ENCODE results near the gene UROS.

UROS gene

DNA sequence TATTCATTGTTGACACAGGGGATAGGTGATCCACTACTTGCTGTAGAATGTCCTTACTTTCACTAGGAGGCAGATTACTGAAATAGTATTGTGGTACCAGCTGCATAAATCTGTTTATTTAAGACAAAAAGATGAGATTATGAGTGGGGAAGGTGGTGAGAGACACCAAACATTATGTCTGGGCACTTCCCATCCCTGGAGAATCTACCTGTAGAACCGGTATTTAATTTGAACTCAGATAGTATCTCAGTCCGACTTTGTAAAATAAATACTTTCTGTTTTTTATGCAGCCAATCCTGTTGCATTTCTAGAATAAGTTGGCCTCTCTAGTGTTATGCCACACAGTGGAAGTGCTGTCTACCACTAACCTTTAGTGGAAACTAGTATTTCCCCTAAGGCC is 13.7 kb upstream of the UROS start:
- DNase-seq (ENCODE audit: low spot score) = no peak

DNA sequence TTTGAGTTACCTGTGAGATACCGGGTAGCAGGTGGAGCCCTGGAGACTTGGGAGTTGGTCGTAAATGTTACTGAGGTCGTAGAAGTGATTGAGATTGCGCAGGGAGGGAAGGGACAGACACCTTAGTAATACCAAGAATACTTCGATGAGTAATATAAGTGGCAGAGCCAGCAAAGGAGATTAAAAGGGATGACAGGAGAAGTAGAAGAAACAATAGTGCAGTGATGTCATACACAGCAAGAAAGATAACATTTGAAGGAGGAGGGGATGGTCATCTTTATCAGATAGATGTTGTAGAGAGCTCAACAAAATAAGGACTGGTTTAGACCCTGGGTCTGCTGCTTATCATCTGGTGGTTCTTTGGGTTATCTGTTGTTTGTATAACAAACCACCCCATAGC is 5.3 kb upstream of the UROS start:
- DNase-seq (ENCODE audit: low spot score) = no peak

DNA sequence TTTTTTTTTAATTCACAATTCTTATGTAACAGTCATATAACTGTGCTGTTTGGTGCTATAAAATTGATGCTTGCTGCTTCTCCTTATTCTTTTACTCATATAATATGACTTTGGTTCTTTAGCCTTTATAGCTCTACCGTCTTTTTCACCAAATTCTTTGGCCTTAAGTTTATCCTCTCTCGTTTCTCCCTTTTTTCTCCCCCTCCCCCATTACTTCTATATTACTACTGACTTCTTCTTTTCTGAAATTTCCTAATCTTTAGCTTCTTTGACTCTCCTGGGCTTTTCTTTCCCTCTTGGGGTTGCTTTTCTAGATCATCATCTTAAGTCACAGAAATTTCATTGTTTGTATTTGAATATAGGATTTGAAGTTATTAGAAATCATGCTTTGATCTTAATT is 4.1 kb upstream of the UROS start:
- DNase-seq (ENCODE audit: low spot score) = no peak

DNA sequence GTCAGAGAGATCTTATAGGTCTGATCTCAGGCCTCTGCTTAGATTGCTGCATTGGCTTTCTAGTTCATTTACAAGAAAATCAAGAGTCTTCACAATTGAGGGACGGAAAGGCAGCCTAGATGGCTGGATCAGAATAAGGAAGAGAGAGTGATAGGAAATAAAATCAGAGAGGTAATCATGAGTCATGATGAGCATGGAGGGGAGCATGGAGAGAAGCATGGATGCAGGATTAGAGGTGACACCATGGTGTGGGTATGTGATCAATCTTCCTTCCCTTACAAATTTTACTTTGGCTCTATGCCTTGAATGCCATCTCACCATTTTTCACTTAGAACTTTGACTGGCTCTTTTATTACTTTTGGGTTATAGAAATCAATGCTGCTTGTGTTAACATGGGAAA is 1.7 kb upstream of the UROS start:
- DNase-seq (ENCODE audit: low spot score) = no peak

DNA sequence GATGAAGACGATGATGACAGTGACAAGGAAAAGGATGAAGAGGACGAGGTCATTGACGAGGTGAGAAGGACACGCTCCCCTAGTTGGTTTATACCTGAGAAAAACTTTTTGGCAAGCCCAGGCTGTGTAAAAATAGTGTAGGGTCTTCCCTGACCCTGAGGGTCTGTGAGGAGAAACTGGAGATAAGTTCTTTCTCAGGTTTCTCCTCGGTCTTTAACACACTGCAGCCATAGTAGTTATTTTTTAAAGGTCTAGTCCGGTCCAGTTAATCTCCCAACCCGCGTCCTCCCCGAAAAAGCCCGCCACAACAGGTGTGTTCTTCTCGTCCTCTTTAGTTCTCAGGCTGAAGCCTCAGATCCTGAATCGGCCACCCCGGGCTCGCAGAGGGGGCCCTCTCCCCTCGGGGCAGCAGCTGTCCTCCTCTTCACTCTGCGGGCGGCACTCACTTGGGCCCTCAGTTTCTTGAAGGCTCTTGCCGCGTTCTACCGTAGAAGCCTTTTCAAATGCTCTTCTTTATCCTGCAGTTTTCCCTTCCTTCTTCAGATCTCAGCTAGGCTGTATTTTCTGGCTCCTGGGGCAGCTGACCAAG is 699 bp upstream of the UROS start:
- DNase-seq (ENCODE audit: low spot score) = no peak

DNA sequence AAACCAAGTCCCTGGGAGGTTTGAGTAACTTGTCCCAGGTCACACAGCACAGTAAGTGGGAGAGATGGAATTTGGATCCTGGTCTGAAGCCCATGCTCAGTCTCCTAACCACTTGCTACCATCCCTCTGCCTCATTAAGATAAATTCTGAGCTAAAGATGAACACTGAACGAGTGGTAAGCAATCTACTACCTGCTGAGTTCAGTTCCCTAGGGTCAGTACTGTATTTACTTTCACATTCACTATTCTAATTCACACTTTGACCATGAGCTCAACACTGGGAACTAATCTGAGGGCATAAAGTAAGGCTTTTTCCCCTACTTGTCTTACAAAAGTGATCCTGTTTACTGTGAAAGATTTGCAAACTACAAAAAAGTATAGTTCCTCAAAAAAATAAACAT is 2.4 kb downstream of the UROS start:
- no peak for DNase-seq (ENCODE audit: low spot score)

DNA sequence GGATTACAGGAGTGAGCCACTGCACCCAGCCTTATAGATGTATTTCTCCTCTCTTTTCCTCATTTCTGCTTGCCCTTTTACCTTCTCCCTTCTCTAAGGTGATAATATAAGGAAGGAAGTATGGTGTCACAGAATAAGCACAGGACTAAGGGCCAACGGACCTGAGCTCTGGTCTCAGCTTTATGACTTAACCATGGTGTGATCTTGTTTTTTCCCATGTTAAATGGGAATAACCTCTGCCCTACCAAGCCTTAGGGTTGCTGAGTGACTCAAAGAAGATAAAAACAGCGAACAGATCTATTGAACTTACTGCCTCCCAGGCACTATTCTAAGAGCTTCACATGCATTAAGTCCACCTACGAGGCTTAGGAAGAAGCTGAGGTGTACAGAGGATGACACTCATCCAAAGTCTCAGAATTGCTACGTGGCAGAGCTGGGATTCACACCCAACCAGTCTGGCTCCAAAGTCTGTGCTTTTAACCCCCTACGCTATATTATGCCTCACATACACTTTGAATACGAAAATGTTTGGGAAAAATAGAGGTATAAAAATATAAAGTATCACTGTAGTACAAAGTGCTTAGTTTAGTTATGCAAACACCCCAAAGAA is 5.6 kb downstream of the UROS start:
- DNase-seq (ENCODE audit: low spot score) = no peak

DNA sequence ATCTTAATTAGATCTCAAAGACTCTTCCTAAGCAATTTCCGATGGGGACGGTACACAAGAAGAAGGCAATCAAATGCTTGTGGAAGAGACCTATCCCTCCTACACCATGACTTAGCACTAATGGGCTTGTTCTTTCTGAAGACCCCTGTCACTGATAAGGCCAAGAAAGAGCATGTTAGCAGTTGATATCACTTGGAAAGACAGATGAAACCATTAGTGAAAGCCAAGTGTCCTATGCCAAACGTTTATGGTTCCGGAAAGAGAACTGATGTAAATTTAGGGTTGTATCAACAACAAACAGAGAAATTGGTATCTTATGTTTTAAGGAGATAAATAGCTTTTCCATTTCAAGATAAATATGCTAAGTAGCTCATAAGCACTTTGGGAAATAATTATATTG is 6.5 kb downstream of the UROS start:
- no peak for DNase-seq (ENCODE audit: low spot score)

DNA sequence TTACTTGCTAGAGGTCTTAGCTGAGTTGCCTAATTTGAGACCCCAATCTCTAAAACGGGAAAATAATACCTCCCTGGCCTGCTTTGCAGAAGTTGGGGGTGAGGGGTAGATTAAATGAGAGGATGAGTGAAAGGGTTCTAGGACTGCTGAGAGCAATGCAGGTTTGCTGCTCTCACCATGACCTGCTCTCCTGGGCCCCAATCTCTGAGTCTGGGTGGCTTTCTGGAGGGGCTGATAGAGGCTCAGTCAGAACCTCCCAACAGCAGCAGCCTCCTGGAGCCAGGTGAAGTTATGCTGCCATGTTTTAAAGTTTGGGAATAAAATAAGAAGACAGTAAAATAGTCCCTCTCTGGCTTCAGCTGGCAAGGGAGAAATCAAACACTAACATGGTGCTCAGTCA is 7.3 kb downstream of the UROS start:
- no peak for DNase-seq (ENCODE audit: low spot score)

DNA sequence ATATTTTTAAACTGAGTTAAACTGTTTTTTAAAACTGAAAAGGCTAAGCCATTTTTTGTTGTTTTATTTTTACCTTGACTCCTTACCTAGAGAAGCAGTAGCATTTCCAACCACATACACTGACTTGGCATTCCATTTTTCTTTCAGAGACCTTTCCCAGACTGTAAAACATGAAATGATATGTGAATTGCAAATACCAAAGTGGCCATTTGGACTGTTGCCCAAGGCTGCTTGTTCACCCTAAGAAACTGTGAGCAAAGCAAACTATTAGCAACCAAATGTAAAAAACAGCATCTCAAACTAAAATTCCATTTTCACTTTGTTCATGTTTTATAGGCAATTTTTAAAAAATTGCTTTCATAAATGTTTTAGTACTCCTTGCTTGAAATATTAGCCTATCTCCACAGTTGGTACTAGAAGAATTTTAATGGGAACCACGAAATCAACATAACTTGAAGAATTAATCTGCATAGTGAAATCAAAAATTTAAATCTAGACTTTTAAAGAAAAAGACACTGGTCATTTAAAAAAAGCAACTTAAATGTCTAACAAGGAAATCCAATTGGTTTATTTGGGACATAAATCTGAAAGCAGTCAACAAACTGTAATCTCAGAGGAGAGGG is 10.8 kb downstream of the UROS start:
- no peak for DNase-seq (ENCODE audit: low spot score)

DNA sequence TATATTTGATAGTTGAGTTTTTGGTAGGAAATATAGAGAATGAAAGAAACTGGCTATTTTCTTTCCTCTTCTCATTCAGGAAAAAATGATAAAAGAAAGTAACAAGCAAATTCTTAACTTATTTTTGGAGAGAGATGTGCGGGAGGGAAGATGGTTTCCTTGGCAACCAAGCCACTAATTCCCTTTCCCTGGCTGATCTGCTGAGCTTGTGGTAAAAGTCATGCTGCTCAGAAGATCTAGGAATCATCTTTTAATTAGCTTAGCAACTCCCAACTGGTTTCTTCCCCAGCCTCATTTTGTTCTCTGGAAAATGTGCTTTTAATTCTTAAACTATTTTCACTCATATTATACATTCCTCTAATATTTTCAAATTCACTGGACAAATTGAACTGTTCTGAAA is 11.8 kb downstream of the UROS start:
- no peak for DNase-seq (ENCODE audit: low spot score)

DNA sequence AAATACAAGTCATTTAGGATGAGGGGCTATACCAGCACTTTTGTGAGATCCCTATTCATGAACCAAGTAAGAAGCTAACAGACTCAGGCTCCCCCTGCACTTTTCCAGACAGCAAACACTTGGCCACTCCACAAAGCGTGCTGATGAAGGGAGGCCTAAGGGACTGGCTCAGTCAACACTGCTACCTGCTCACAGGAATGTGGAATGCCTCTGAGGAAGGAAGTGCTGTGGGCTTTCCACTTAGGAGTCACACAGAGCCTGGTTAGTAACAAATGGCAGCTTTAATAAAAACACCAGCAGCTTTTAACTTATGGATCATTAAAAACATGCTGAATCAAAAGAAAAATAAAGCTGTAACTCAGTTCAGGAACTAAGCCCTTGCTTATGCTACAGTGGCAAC is 15.0 kb downstream of the UROS start:
- no peak for DNase-seq (ENCODE audit: low spot score)

DNA sequence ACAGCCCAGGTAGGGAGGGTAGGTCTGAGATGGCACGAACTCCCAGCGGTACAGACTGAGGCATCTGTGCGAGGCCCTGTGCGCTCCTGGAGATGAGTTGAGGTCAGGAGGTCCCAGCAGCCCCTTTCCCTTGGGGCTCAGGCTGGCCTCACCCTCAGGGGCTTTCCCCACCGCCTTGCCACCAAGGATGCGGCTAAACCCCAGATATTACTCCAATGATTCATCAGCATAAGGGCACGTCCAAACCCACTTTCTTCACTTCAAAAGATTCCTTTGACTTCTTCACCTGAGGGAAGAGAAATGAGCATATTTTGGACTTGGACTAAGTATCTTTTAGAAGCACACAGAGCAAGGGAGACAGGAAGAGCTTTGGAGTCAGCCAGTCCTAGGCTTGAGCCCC is 20.3 kb downstream of the UROS start:
- no peak for DNase-seq (ENCODE audit: low spot score)

DNA sequence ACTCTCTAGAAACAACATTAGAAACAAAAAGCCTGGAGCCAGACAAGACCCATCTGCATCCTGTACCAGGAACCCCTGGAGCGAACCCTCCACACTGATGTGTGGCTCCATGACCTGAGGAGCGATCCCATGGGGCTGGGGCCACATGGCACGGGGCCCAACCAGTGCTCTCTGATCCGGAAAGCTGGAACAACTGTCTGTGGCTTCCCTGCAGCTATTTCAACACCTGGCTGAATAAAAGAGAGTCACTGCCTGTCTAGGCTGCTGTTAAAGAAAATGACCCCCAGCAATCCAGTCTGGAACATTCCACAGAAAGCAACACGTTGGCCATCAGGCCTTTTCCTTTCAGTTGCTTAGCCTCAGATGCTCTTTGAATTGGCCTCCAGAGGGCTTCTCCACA is 20.9 kb downstream of the UROS start:
- no peak for DNase-seq (ENCODE audit: low spot score)

DNA sequence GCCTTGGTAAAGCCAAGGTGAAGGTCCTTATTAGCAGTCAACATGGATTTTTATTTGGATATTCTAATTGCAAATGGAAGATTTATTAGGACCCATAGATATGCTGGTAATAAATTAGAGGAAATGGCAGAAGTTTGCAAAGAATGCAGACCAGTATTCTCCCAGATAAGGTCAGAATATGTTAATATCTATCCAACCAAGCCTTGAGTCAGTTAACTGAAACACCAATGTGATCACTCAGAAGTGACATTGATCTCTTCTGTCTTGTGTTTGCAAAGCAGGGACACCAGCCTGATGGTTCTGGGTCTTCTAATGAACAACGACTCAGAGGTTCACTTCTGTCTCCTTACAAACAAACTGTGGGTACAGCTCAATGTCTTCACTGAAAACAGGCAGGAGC is 21.5 kb downstream of the UROS start:
- DNase-seq (ENCODE audit: low spot score) = no peak

DNA sequence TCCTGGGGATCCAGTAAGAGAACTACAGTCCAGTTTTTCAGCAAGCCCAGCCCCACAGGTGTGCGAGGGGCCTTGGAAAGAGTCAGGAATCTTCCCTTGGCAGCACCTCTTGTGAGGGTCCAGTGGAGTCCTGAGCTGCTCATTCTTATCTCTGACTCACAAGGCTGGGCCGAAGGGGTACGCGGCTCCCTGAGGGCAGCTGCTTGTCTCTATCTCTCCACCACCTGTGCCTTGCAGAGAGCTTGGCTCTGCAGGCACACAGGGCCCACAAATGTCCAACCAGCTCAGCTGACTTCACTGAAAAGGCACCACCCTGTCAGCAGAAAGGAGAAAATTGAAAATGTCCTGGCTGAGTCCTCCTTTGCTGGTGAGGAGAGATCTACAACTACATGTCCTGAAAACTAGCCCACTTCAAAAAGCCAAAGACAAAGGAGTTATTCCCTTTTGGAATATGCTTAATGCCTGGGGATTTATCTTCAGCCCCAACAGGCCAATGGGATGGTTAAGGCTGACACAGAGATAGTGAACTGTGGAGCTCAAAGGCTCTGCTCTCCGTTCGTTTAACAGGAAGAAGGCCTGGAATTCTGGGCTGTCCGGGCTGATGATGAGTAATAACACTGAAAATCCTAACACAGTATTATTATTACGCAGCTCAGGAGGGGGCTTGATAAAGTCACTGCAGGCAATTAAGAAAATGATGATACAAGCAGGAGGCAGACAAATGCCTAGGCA is 23.4 kb downstream of the UROS start:
- no peak for DNase-seq (ENCODE audit: low spot score)

DNA sequence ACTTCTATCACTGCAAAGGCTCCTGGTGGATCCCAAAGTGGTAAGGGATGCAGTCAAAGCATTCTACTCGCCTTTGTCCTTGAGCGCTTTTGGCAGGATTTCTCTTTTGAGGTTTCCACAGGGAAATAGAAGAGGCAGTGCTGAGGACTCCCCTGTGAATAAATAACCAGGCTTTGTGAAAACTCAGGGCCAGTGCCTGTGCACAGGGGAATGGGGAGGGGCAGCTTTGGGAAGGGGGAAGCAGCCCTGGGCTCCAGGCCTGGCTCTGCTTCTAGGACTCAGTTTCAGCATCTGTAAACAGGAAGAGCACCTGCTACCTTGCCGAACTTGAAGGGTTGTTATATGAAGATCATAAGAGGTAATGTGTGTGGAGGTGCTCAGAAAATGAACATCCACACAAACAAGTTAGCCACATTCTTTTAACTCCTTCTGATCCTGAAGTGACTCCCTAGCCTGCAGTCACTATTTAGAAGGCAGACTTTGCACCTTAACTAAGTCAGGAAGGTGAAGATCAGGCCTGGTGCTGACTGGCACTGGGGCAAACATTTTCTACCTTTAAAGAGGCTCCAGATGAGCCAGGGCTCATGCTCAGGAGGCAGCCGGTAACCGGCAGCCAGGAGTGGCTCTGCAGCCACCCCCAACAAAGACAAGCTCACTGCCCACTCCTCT is 24.9 kb downstream of the UROS start:
- DNase-seq (ENCODE audit: low spot score) = no peak

DNA sequence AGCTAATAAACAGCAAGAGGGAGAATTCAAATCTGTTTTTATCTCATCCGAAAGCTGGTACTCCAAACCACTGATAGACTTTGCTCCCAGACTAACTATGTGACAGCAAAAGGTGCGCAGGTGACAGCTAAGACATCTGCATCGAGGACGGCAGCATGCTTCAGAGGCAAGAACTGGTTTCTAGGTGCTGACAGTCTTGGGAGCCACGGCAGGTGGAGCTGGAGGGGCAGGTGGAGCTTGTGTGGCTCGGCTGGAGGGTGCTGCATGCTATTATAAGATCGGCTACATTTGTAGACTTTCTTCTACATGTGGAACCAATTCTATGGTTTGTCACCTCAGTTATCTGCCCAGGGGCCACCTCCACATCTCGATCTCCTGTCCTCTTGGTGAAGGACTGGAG is 25.6 kb downstream of the UROS start:
- DNase-seq (ENCODE audit: low spot score) = no peak

DNA sequence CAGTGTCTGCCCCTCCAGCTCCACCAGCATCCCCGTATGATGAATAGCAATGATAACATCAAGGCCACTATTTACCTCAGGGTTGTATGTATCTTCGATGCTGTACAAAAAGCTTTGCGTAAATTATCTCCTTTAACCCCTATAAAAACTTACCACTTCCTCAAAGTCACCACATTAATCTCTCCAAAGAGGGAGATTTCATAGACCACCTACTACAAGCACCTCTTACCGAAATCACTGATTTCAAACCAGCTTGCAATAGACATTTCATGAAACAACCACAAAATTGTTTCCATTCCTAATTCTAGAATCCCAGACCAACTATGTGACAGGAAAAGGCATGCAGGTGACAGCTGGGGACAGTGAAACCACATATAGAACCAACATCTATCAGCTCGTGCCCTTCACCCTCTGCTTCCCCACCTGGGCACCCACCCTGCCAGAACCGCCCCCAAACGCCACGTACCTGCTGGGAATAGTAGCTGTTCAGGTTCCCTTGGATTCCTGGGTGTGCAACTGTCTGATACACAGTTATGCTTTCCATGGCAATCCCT is 27.3 kb downstream of the UROS start:
- no peak for DNase-seq (ENCODE audit: low spot score)

DNA sequence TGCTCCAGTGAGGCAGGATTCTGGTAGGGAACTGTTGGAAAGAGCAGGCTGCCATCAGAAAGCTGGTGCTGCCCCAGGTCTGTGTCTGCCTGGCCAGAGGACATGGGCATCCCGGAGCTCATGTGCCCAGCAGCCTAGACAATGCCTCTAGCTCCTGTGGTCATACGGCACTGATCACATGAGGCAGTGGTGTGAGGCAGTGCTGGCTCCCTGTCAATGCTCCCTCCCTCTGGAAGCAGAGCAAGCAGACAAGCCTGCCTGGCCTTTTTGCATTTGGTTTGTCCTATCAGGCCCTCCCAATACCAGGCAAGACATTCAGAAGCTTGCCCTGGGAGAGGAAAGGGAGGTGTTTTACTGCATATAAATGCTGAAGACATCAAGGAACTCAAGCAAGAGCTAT is 27.9 kb downstream of the UROS start:
- DNase-seq (ENCODE audit: low spot score) = peak; percentile 8

DNA sequence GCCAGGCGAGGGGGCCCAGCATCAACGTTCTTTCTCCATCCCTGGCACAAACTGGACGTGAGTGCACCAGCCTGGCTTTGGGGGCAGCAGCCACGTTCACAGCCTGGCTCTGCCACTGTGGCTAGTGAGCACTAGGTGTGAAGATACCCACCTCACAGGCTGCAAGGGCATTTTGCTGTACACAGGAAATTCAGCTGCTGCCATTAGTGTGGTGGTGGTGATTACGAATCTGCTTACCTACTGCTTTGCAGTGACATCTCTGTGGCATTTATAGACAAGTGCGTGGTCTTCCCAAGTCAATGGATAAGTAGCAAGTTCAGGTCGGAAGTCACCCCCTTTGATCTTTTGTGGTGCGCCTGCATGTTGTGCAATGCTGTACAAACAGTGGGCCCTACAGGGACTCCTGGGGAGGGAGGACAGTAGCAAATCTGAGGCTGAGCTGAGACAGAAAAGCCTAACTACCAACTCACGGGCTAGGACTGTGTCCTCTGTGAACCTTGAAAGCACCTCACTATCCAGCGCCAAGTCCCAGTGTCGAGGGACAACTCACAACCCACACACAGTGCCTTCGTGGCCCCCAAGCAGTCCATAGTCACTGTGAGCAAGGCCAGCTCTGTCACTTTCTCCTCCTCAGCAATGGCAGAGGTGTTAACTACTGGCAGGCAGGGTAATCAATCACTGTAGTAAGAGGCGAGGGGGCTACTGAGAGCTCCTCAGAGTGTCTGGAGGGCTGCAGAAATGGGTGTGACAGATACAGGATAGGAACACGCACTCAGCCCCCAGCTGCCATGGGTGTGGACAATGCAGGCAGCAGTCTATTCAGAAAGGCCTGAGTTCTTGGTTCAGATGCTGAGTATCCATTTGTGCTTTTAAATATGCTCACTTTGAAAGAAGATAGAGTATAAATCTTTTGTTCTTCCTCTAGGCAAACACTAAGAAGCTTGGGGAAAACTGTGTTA is 30.4 kb downstream of the UROS start:
- DNase-seq (ENCODE audit: low spot score) = no peak
